C4-2B (cell line): ENCODE data around the gene MCU.
"Not testable (repeated sequence)": the region's sequence is repeated elsewhere in the genome, so short reads cannot be mapped to it uniquely, and the experiment has no call there.

Experiments used
- ZFX ChIP-seq: fragments of 450-650 bp; IDR thresholded peaks from 2 replicates; pipeline ENCODE4 v1.6.1; 2017
- TF ChIP-seq, protein P1 (sequence below): fragments of 450-650 bp; conservative IDR thresholded peaks from 2 replicates; pipeline ENCODE4 v1.5.1; 2017; ENCODE audit warnings: mild to moderate bottlenecking

DNA sequence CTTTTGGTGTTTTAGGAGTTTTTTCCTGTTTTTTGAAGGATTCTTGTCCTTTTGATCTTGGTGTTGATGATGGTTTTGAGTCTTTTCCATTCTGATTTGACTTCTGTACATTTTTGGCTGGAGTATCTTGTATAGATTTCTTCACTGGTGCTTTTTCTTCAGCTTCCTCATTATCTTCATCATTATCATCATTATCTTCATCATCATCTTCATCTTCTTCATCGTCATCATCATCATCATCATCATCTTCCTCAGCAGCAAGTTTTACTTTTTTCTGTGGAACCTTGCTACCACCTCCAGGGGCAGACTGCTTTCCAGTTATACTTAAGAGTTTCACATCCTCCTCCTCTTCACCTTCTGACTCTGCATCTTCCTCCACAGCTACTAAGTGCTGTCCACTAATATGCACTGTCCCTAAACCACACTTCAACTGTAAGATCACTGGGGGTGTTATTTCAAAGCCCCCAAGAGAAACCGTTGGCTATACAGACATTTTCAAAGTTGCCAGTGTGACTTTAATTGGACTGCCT lies 225.9 kb downstream of the MCU start:
- TF ChIP-seq, protein P1, sequence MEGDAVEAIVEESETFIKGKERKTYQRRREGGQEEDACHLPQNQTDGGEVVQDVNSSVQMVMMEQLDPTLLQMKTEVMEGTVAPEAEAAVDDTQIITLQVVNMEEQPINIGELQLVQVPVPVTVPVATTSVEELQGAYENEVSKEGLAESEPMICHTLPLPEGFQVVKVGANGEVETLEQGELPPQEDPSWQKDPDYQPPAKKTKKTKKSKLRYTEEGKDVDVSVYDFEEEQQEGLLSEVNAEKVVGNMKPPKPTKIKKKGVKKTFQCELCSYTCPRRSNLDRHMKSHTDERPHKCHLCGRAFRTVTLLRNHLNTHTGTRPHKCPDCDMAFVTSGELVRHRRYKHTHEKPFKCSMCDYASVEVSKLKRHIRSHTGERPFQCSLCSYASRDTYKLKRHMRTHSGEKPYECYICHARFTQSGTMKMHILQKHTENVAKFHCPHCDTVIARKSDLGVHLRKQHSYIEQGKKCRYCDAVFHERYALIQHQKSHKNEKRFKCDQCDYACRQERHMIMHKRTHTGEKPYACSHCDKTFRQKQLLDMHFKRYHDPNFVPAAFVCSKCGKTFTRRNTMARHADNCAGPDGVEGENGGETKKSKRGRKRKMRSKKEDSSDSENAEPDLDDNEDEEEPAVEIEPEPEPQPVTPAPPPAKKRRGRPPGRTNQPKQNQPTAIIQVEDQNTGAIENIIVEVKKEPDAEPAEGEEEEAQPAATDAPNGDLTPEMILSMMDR = not testable (repeated sequence)
- not testable (repeated sequence) for TF ChIP-seq ZFX
